GM12878 (cell line): ENCODE measurements around the gene PLB1. TPM values are rescaled to one million over a fixed set of nuclear protein-coding genes. Genes with fewer than 3 reads are reported as not detected.

Source experiments
- ATF2 ChIP-seq: IDR thresholded peaks from 2 replicates; pipeline ENCODE4 v1.6.1; 2012; ENCODE audit warnings: low read length, inconsistent platforms
- CHD2 ChIP-seq: IDR thresholded peaks from 2 replicates; pipeline ENCODE4 v1.6.1; 2011; ENCODE audit warnings: low read depth, low read length, improper control_type of control experiment, borderline replicate concordance
- CHD4 ChIP-seq: fragments of 200-600 bp; sonication (generic); IDR thresholded peaks from 2 replicates; pipeline ENCODE4 v1.6.1; 2016; ENCODE audit warnings: mild to moderate bottlenecking
- CTCF ChIP-seq, 3 experiments: IDR thresholded peaks in 2 of 3; conservative IDR thresholded peaks in 1 of 3; 2 replicates each; pipeline ENCODE4 v1.5.1; 2011; ENCODE audit warnings: low read depth in 3 of 3, low read length in 3 of 3, mild to moderate bottlenecking in 3 of 3, control low read depth in 2 of 3, moderate library complexity in 2 of 3, inconsistent platforms in 1 of 3, mixed read lengths in 1 of 3; ENCODE audit not compliant: control insufficient read depth in 2 of 3, insufficient read depth in 1 of 3; ENCODE audit errors: extremely low read depth in 1 of 3
- FOXM1 ChIP-seq: IDR thresholded peaks from 2 replicates; pipeline ENCODE4 v1.6.1; 2012; ENCODE audit warnings: low read depth, mild to moderate bottlenecking, inconsistent platforms, low read length, moderate library complexity
- GATAD2B ChIP-seq: fragments of 450-650 bp; conservative IDR thresholded peaks from 2 replicates; pipeline ENCODE4 v1.6.1; 2017; ENCODE audit warnings: low read depth, mild to moderate bottlenecking, moderate library complexity
- HDAC6 ChIP-seq: fragments of 200-600 bp; sonication (generic); IDR thresholded peaks from one replicate; pipeline ENCODE4 v1.8.0; 2017; ENCODE audit warnings: antibody characterized with exemption; ENCODE audit not compliant: unreplicated experiment
- IRF3 ChIP-seq: fragments of 450-650 bp; IDR thresholded peaks from 2 replicates; pipeline ENCODE4 v1.6.1; 2014; ENCODE audit warnings: mild to moderate bottlenecking
- LARP7 ChIP-seq: fragments of 450-650 bp; IDR thresholded peaks from 2 replicates; pipeline ENCODE4 v1.6.1; 2017; ENCODE audit warnings: mild to moderate bottlenecking
- NFYA ChIP-seq: IDR thresholded peaks from 2 replicates; pipeline ENCODE4 v1.6.1; 2011; ENCODE audit warnings: low read depth, mild to moderate bottlenecking, low read length, improper control_type of control experiment, borderline replicate concordance
- PKNOX1 ChIP-seq: fragments of 450-650 bp; IDR thresholded peaks from 2 replicates; pipeline ENCODE4 v1.6.1; 2016; ENCODE audit warnings: mild to moderate bottlenecking
- REST ChIP-seq: IDR thresholded peaks from 2 replicates; pipeline ENCODE4 v1.6.1; 2012; ENCODE audit warnings: mild to moderate bottlenecking, low read depth, low read length
- SIN3A ChIP-seq: IDR thresholded peaks from 2 replicates; pipeline ENCODE4 v1.6.1; 2012; ENCODE audit warnings: low read depth, low read length, improper control_type of control experiment
- SUPT20H ChIP-seq: IDR thresholded peaks from 2 replicates; pipeline ENCODE4 v1.6.1; 2011; ENCODE audit warnings: low read depth, mild to moderate bottlenecking, low read length, moderate library complexity, borderline replicate concordance; ENCODE audit not compliant: control insufficient read depth
- TCF7 ChIP-seq: IDR thresholded peaks from 2 replicates; pipeline ENCODE4 v1.6.1; 2014; ENCODE audit warnings: antibody characterized with exemption, borderline replicate concordance
- ZBED1 ChIP-seq: IDR thresholded peaks from 2 replicates; pipeline ENCODE4 v1.6.1; 2016; ENCODE audit warnings: borderline replicate concordance
- ZBTB33 ChIP-seq: fragments of 450-650 bp; IDR thresholded peaks from 2 replicates; pipeline ENCODE4 v1.6.1; 2017; ENCODE audit warnings: mild to moderate bottlenecking
- ZNF24 ChIP-seq: fragments of 450-650 bp; IDR thresholded peaks from 2 replicates; pipeline ENCODE4 v1.6.1; 2017; ENCODE audit warnings: antibody characterized with exemption, mild to moderate bottlenecking
- ZZZ3 ChIP-seq: IDR thresholded peaks from 2 replicates; pipeline ENCODE4 v1.6.1; 2011; ENCODE audit warnings: low read depth; ENCODE audit not compliant: control insufficient read depth, insufficient read length
- polyA plus RNA-seq, 11 experiments: library from polyadenylated mRNA; depleted of rRNA in 4 of 11; unstranded in 6 of 11; stranded (reverse) in 5 of 11; fragments of >200 nt; fragmentation: Nextera tagmentation in 4 of 11; fragmentation: Illumina TruSeq in 1 of 11; extraction: Ambion mirVana in 4 of 11; extraction: Trizol in 1 of 11; gene quantifications; 1 replicate in 1 of 11; 2 replicates in 10 of 11; pipeline versions ENCODE4 v1.2.1 to v1.2.3, GENCODE V29; 2011 to 2016; ENCODE audit warnings: inconsistent platforms in 2 of 11, missing spikeins in 2 of 11, low read depth in 1 of 11
- total RNA-seq, 4 experiments: library from RNA; depleted of rRNA in 3 of 4; stranded (reverse); fragments of >200 nt in 3 of 4; fragmentation: Illumina TruSeq in 1 of 4; extraction: Trizol in 1 of 4; gene quantifications; 2 replicates each; pipeline versions ENCODE4 v1.2.1 to v1.2.3, GENCODE V29; 2013 to 2021

Gene PLB1
- total and polyA plus RNA-seq, 10 of the 15 experiments (the other 5 are each of a cell fraction or from before 2014, with no cell fraction given), result 0.03 to 0.49 (median 0.28) TPM

- no peak for TF ChIP-seq CTCF (IDR thresholded peaks at IDR 0.05 in 2 of 3, conservative IDR thresholded peaks at IDR 0.05 in 1 of 3; ENCODE audit: control insufficient read depth in 2 of 3, extremely low read depth in 1 of 3, insufficient read depth in 1 of 3, low read depth in 3 of 3, low read length in 3 of 3)
- no peak for TF ChIP-seq FOXM1
- TF ChIP-seq LARP7, result no peak
- TF ChIP-seq REST, result no peak
- no peak for TF ChIP-seq GATAD2B
- TF ChIP-seq ZNF24, result no peak
- peak; percentile 41 for TF ChIP-seq ATF2
- TF ChIP-seq ZZZ3, result no peak
- TF ChIP-seq SUPT20H, result no peak
- no peak for TF ChIP-seq SIN3A
- TF ChIP-seq PKNOX1, result peak; percentile 88
- no peak for TF ChIP-seq CHD4
- 0 out of 2 replicates have a peak, but pooled peaks have one; percentile 10 for TF ChIP-seq ZBED1
- TF ChIP-seq IRF3, result no peak
- TF ChIP-seq NFYA, result no peak
- TF ChIP-seq TCF7, result no peak
- TF ChIP-seq CHD2, result no peak
- TF ChIP-seq HDAC6, result no peak
- no peak for TF ChIP-seq ZBTB33
Measured at GRCh38 chr2:28649481-28650265, 153.8 kb downstream of the PLB1 start (continued).
